Vagina (tissue), 2 donors: ENCODE data around the gene JMJD7.

Experiments
- CTCF ChIP-seq, 3 experiments: fragments of 450-650 bp in 2 of 3; fragments of 200-600 bp in 1 of 3; sonication (generic) in 1 of 3; IDR thresholded peaks; one replicate each; pipeline ENCODE4 v1.5.1; 2017 to 2019; ENCODE audit warnings: antibody characterized with exemption in 3 of 3, mild to moderate bottlenecking in 2 of 3, moderate library complexity in 2 of 3
- POLR2A ChIP-seq, 2 donors: fragments of 450-650 bp; IDR thresholded peaks; one replicate each; pipeline ENCODE4 v1.6.1; 2017; ENCODE audit warnings: antibody characterized with exemption in 2 of 2, mild to moderate bottlenecking in 2 of 2, moderate library complexity in 2 of 2

GRCh38 chr15:41832208-41832607, 4.3 kb downstream of the JMJD7 start:
- TF ChIP-seq POLR2A (IDR thresholded peaks at IDR 0.05) (no peak), CTCF (IDR thresholded peaks at IDR 0.05) (no peak)
